Breast epithelium (tissue), 4 donors: ENCODE measurements around the gene OGDHL. TPM values are rescaled to one million over a fixed set of nuclear protein-coding genes. Genes with fewer than 3 reads are reported as not detected.

Experiments used
- DNase-seq, 2 donors: peaks; one replicate each; pipeline ENCODE4 v3.0.0-alpha.2; 2019; ENCODE audit warnings: low spot score in 2 of 2
- H3K27ac ChIP-seq, 2 donors: fragments of 200-600 bp; sonication (generic) in 1 of 2; one replicate each; pipeline ENCODE4 v1.5.1; 2016 to 2019; ENCODE audit warnings: mild to moderate bottlenecking in 1 of 2
- H3K27me3 ChIP-seq, 2 donors: fragments of 200-600 bp; sonication (generic) in 1 of 2; one replicate each; pipeline versions ENCODE4 v1.5.1 to v1.6.0; 2017 to 2019; ENCODE audit warnings: control low read depth in 1 of 2, mild to moderate bottlenecking in 1 of 2
- H3K36me3 ChIP-seq: fragments of 200-600 bp; one replicate; pipeline ENCODE4 v1.5.1; 2019
- H3K4me1 ChIP-seq, 2 donors: fragments of 200-600 bp; sonication (generic); one replicate each; pipeline ENCODE4 v1.5.1; 2016 to 2019; ENCODE audit warnings: control low read depth in 1 of 2
- H3K4me3 ChIP-seq, 3 donors: fragments of 200-600 bp; sonication (generic); 1 replicate in 2 of 3; 2 replicates in 1 of 3; pipeline ENCODE4 v1.5.1; 2016 to 2019; ENCODE audit warnings: mild to moderate bottlenecking in 3 of 3, moderate library complexity in 2 of 3
- H3K9me3 ChIP-seq, 2 donors: fragments of 200-600 bp; sonication (generic) in 1 of 2; one replicate each; pipeline ENCODE4 v1.5.1; 2016 to 2019; ENCODE audit warnings: control low read depth in 1 of 2
- POLR2A ChIP-seq: fragments of 450-650 bp; IDR thresholded peaks from one replicate; pipeline ENCODE4 v1.6.1; 2016; ENCODE audit warnings: antibody characterized with exemption, mild to moderate bottlenecking, moderate library complexity
- POLR2AphosphoS5 ChIP-seq, 3 donors: sonication (generic); formaldehyde crosslinking; IDR thresholded peaks; one replicate each; pipeline ENCODE4 v1.6.1; 2017; ENCODE audit warnings: antibody characterized with exemption in 3 of 3
- intact Hi-C: fragments of 100-400 bp; cut with DNase I; formaldehyde crosslinking; loops from one replicate; pipeline ENCODE4 v1.15.1; 2023; ENCODE audit warnings: low total_unique reads
- total RNA-seq, 3 donors: library from RNA; depleted of rRNA; stranded (reverse); fragments of >200 nt; gene quantifications; one replicate each; pipeline ENCODE4 v1.1.0, GENCODE V29; 2016
- TF ChIP-seq, protein P1 (sequence below), 3 donors: fragments of 450-650 bp; IDR thresholded peaks; one replicate each; pipeline ENCODE4 v1.5.1; 2016 to 2017; ENCODE audit warnings: antibody characterized with exemption in 3 of 3, mild to moderate bottlenecking in 3 of 3, moderate library complexity in 3 of 3

Gene OGDHL
- total RNA-seq, 3 donors from 2014 or later, result not detected

GRCh38 chr10:49769692-49770091 is 7.6 kb upstream of the OGDHL start:
- DNase-seq, result no peak
- Histone ChIP-seq H3K27ac (no peak overlapping the region), H3K27me3 (peaks cover 0 to 45% of the 10 kb centered on the region in 2 donors), H3K4me1 (no peaks in the 10 kb centered on the region), H3K4me3 (no peak overlapping the region), H3K36me3 (no peaks in the 10 kb centered on the region), H3K9me3 (peaks cover 0 to 7% of the 10 kb centered on the region in 2 donors)
- TF ChIP-seq POLR2AphosphoS5 (IDR thresholded peaks at IDR 0.05) (no peak), POLR2A (no peak)
- TF ChIP-seq, protein P1, sequence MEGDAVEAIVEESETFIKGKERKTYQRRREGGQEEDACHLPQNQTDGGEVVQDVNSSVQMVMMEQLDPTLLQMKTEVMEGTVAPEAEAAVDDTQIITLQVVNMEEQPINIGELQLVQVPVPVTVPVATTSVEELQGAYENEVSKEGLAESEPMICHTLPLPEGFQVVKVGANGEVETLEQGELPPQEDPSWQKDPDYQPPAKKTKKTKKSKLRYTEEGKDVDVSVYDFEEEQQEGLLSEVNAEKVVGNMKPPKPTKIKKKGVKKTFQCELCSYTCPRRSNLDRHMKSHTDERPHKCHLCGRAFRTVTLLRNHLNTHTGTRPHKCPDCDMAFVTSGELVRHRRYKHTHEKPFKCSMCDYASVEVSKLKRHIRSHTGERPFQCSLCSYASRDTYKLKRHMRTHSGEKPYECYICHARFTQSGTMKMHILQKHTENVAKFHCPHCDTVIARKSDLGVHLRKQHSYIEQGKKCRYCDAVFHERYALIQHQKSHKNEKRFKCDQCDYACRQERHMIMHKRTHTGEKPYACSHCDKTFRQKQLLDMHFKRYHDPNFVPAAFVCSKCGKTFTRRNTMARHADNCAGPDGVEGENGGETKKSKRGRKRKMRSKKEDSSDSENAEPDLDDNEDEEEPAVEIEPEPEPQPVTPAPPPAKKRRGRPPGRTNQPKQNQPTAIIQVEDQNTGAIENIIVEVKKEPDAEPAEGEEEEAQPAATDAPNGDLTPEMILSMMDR (IDR thresholded peaks at IDR 0.05), result no peak
- intact Hi-C loops, result loop anchor here (2.0 kb wide), 1 partner anchor 33 kb away; no protein-coding TSS in a partner anchor

DNA sequence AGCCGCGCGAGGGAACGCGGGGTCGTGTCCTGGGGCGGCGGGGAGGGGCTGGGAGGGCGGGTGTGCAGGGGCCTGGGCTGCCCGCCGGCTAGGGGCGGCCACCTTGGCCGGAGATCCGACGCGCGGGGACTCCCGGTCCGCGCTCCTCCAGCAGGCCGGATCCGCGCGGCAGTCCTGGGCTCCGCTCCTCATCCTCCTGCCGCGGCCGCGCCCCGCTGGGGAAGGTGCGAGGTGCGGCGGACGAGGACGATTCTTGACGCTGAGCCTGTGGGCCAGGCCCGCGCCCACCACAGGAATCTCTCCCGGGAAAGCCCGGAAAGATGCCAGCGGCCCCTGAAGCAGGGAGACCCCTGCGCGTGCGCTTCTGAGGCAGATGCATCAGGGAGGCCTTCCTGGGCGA is 6.6 kb upstream of the OGDHL start:
- TF ChIP-seq, protein P1 (IDR thresholded peaks at IDR 0.05), result no peak
- Histone ChIP-seq H3K4me3 (no peak overlapping the region), H3K4me1 (no peaks in the 10 kb centered on the region), H3K27me3 (peaks cover 0 to 48% of the 10 kb centered on the region in 2 donors), H3K9me3 (peaks cover 0 to 7% of the 10 kb centered on the region in 2 donors), H3K36me3 (no peaks in the 10 kb centered on the region), H3K27ac (no peak overlapping the region)
- DNase-seq, result no peak
- intact Hi-C loops, result loop anchor here (1.0 kb wide), 1 partner anchor 151 kb away; no protein-coding TSS in a partner anchor

DNA sequence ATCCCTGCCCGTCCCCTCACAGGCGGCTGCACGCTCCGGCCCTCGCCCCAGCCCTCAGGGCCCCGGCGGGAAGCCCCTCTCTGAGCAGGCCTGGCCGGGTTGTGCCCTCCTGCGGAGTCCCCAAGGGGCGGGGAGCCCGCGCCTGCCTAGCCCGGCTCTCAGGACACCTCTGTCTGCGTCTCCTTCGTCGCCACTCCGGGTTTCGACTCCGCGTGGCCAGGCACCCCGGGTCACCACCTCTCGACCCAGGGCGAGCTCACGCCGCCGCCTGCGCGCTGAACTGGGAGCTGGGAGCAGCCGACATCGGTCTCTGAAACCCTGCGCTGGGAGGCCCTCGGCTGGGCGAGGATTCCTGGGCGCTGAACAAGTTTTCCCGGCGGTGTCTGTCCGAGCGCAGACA is 6.2 kb upstream of the OGDHL start:
- H3K27ac ChIP-seq, result no peak overlapping the region
- H3K4me3 ChIP-seq, result no peak overlapping the region
- no peak for DNase-seq
- TF ChIP-seq, protein P1 (IDR thresholded peaks at IDR 0.05), result no peak
- TF ChIP-seq POLR2A, result no peak
- TF ChIP-seq POLR2AphosphoS5 (IDR thresholded peaks at IDR 0.05), result no peak
- H3K4me1 ChIP-seq, result no peaks in the 10 kb centered on the region
- H3K36me3 ChIP-seq, result no peaks in the 10 kb centered on the region
- intact Hi-C loops, result loop anchor here (1.0 kb wide), 1 partner anchor 151 kb away; no protein-coding TSS in a partner anchor
- H3K27me3 ChIP-seq, result peaks cover 0 to 50% of the 10 kb centered on the region in 2 donors
- peaks cover 0 to 7% of the 10 kb centered on the region in 2 donors for H3K9me3 ChIP-seq

GRCh38 chr10:49767752-49768151 is 5.6 kb upstream of the OGDHL start:
- peaks cover 0 to 7% of the 10 kb centered on the region in 2 donors for H3K9me3 ChIP-seq
- TF ChIP-seq, protein P1 (IDR thresholded peaks at IDR 0.05), result no peak
- TF ChIP-seq POLR2AphosphoS5 (IDR thresholded peaks at IDR 0.05) (no peak), POLR2A (no peak)
- H3K4me1 ChIP-seq, result no peaks in the 10 kb centered on the region
- no peaks in the 10 kb centered on the region for H3K36me3 ChIP-seq
- no peak overlapping the region for H3K4me3 ChIP-seq
- DNase-seq, result no peak
- H3K27me3 ChIP-seq, result peaks cover 0 to 50% of the 10 kb centered on the region in 2 donors
- H3K27ac ChIP-seq, result no peak overlapping the region
- intact Hi-C loops, result loop anchor here (1.0 kb wide), 1 partner anchor 150 kb away; no protein-coding TSS in a partner anchor

- Histone ChIP-seq H3K27ac (no peak overlapping the region), H3K9me3 (peaks cover 0 to 7% of the 10 kb centered on the region in 2 donors), H3K36me3 (no peaks in the 10 kb centered on the region), H3K4me1 (peaks cover 0 to 3% of the 10 kb centered on the region in 2 donors), H3K4me3 (no peak overlapping the region), H3K27me3 (peaks cover 0 to 54% of the 10 kb centered on the region in 2 donors)
- no peak for TF ChIP-seq POLR2A
- no peak for TF ChIP-seq POLR2AphosphoS5 (IDR thresholded peaks at IDR 0.05)
- TF ChIP-seq, protein P1 (IDR thresholded peaks at IDR 0.05), result no peak
- intact Hi-C loops, result no loop called here
- no peak for DNase-seq
Observed at GRCh38 chr10:49766484-49766883, 4.4 kb upstream of the OGDHL start.
